Activated CD4-positive, CD25-positive, alpha-beta regulatory T cell treated with anti-CD3 and anti-CD28 coated beads, Interleukin-2, amount 50 U/mL, for 24 hours (primary cell): ENCODE data around the gene AHCY.
"Not testable (repeated sequence)": the region's sequence is repeated elsewhere in the genome, so short reads cannot be mapped to it uniquely, and the experiment has no call there.

Source experiments
- ATAC-seq, 2 donors: fragments of 150-1000 bp; cut with Tn5 transposase; one replicate each; pipeline ENCODE4 v1.10.0; 2021; ENCODE audit warnings: mild to moderate bottlenecking in 1 of 2, moderate library complexity in 1 of 2

AHCY gene

GRCh38 chr20:34322267-34323105, 19.3 kb upstream of the AHCY start:
- ATAC-seq = no peak

- no peak for ATAC-seq
These were observed 17.7 kb upstream of the AHCY start for GRCh38 chr20:34320861-34321260.

GRCh38 chr20:34318609-34319443, 15.7 kb upstream of the AHCY start:
- no peak for ATAC-seq

GRCh38 chr20:34316196-34316814, 13.2 kb upstream of the AHCY start:
- ATAC-seq = no peak

GRCh38 chr20:34315236-34315635, 12.1 kb upstream of the AHCY start:
- no peak for ATAC-seq

GRCh38 chr20:34312544-34313217, 9.5 kb upstream of the AHCY start:
- ATAC-seq = peak; percentile 97 to 98

- no peak for ATAC-seq
These were observed 8.9 kb upstream of the AHCY start for GRCh38 chr20:34312024-34312460.

GRCh38 chr20:34311118-34312023, 8.2 kb upstream of the AHCY start:
- ATAC-seq = no peak

GRCh38 chr20:34310481-34311117, 7.4 kb upstream of the AHCY start:
- no peak for ATAC-seq

- no peak for ATAC-seq
These were observed 6.5 kb upstream of the AHCY start for GRCh38 chr20:34309691-34310090.

- ATAC-seq = no peak
These were observed 2.4 kb upstream of the AHCY start for GRCh38 chr20:34305333-34306230.

GRCh38 chr20:34302312-34302722, 838 bp downstream of the AHCY start:
- ATAC-seq = no peak

GRCh38 chr20:34301587-34302311, 1.4 kb downstream of the AHCY start:
- ATAC-seq = no peak

- ATAC-seq = no peak
These were observed 2.2 kb downstream of the AHCY start for GRCh38 chr20:34300809-34301586.

GRCh38 chr20:34300256-34300806, 2.8 kb downstream of the AHCY start:
- ATAC-seq = no peak

- ATAC-seq = no peak
These were observed 3.4 kb downstream of the AHCY start for GRCh38 chr20:34299556-34300255.

- ATAC-seq = not testable (repeated sequence)
These were observed 4.8 kb downstream of the AHCY start for GRCh38 chr20:34298294-34298784.
